Trophoblast cell (in vitro differentiated cells and primary cell): Measurements from ENCODE around the gene HIGD2B.

Experiments used
- DNase-seq, 2 donors: peaks; one replicate each; pipeline ENCODE4 v3.0.0-alpha.2; 2016
- H2AFZ ChIP-seq: 2 replicates; pipeline ENCODE4 v1.6.1; 2013; ENCODE audit warnings: low read length, moderate library complexity, mild to moderate bottlenecking; ENCODE audit not compliant: insufficient read depth, poor library complexity
- H2AK5ac ChIP-seq: 2 replicates; pipeline ENCODE4 v1.6.1; 2013; ENCODE audit warnings: mild to moderate bottlenecking, low read length
- H2BK120ac ChIP-seq: 2 replicates; pipeline ENCODE4 v1.6.1; 2013; ENCODE audit warnings: low read length, mild to moderate bottlenecking, moderate library complexity; ENCODE audit not compliant: insufficient read depth, poor library complexity
- H2BK12ac ChIP-seq: 2 replicates; pipeline ENCODE4 v1.6.1; 2013; ENCODE audit warnings: mild to moderate bottlenecking, low read length, moderate library complexity
- H2BK5ac ChIP-seq: 2 replicates; pipeline ENCODE4 v1.6.1; 2013; ENCODE audit warnings: low read length, low read depth, moderate library complexity, mild to moderate bottlenecking; ENCODE audit not compliant: poor library complexity
- H3K14ac ChIP-seq: 2 replicates; pipeline ENCODE4 v1.6.1; 2013; ENCODE audit warnings: mild to moderate bottlenecking, low read length
- H3K18ac ChIP-seq: 2 replicates; pipeline ENCODE4 v1.6.1; 2013; ENCODE audit warnings: mild to moderate bottlenecking, low read length
- H3K23ac ChIP-seq: 2 replicates; pipeline ENCODE4 v1.6.1; 2013; ENCODE audit warnings: low read length
- H3K27ac ChIP-seq: 2 replicates; pipeline ENCODE4 v1.5.1; 2013; ENCODE audit warnings: low read depth, mild to moderate bottlenecking, inconsistent platforms, low read length, moderate library complexity
- H3K27me3 ChIP-seq: 2 replicates; pipeline ENCODE4 v1.6.1; 2013; ENCODE audit warnings: inconsistent platforms, mild to moderate bottlenecking, low read length, moderate library complexity; ENCODE audit not compliant: insufficient read depth
- H3K36me3 ChIP-seq, 2 experiments: 1 replicate in 1 of 2; 2 replicates in 1 of 2; pipeline ENCODE4 v1.6.1; 2013; ENCODE audit warnings: low read length in 2 of 2, mild to moderate bottlenecking in 2 of 2, moderate library complexity in 1 of 2; ENCODE audit not compliant: insufficient read depth in 2 of 2, control insufficient read depth in 1 of 2
- H3K4ac ChIP-seq: 2 replicates; pipeline ENCODE4 v1.6.1; 2013; ENCODE audit warnings: low read depth, mild to moderate bottlenecking, low read length, moderate library complexity
- H3K4me1 ChIP-seq, 2 experiments: 1 replicate in 1 of 2; 2 replicates in 1 of 2; pipeline ENCODE4 v1.6.1; 2013; ENCODE audit warnings: low read length in 2 of 2, mild to moderate bottlenecking in 2 of 2, moderate library complexity in 1 of 2; ENCODE audit not compliant: insufficient read depth in 2 of 2, control insufficient read depth in 1 of 2
- H3K4me2 ChIP-seq: 2 replicates; pipeline ENCODE4 v1.6.1; 2013; ENCODE audit warnings: inconsistent platforms, mild to moderate bottlenecking, low read length, moderate library complexity
- H3K4me3 ChIP-seq: 2 replicates; pipeline ENCODE4 v1.5.1; 2013; ENCODE audit warnings: mild to moderate bottlenecking, low read depth, low read length, inconsistent platforms
- H3K79me1 ChIP-seq: one replicate; pipeline ENCODE4 v1.6.1; 2013; ENCODE audit warnings: low read length
- H3K79me2 ChIP-seq: 2 replicates; pipeline ENCODE4 v1.6.1; 2013; ENCODE audit warnings: low read length, mild to moderate bottlenecking; ENCODE audit not compliant: control insufficient read depth, insufficient read depth, poor library complexity
- H3K9ac ChIP-seq: 2 replicates; pipeline ENCODE4 v1.6.1; 2013; ENCODE audit warnings: mild to moderate bottlenecking, low read length
- H3K9me3 ChIP-seq: 2 replicates; pipeline ENCODE4 v1.6.1; 2013; ENCODE audit warnings: low read depth, mild to moderate bottlenecking, control low read depth, inconsistent platforms, low read length; ENCODE audit not compliant: insufficient read depth
- H4K12ac ChIP-seq: 2 replicates; pipeline ENCODE4 v1.6.1; 2013; ENCODE audit warnings: low read depth, mild to moderate bottlenecking, low read length, moderate library complexity
- H4K8ac ChIP-seq: 2 replicates; pipeline ENCODE4 v1.6.1; 2013; ENCODE audit warnings: low read depth, mild to moderate bottlenecking, low read length, moderate library complexity
- H4K91ac ChIP-seq: one replicate; pipeline ENCODE4 v1.6.1; 2013; ENCODE audit warnings: low read depth, mild to moderate bottlenecking, low read length, moderate library complexity
- WGBS: extraction: QIAGEN DNeasy Blood & Tissue Kit; methylation state at CpG from one replicate; pipeline ENCODE4 v1.1.7; 2013; ENCODE audit warnings: missing lambda C conversion rate; ENCODE audit not compliant: insufficient read length, insufficient coverage; ENCODE audit errors: extremely low coverage; 5-methylcytosine and 5-hydroxymethylcytosine counted together

The HIGD2B gene

DNA sequence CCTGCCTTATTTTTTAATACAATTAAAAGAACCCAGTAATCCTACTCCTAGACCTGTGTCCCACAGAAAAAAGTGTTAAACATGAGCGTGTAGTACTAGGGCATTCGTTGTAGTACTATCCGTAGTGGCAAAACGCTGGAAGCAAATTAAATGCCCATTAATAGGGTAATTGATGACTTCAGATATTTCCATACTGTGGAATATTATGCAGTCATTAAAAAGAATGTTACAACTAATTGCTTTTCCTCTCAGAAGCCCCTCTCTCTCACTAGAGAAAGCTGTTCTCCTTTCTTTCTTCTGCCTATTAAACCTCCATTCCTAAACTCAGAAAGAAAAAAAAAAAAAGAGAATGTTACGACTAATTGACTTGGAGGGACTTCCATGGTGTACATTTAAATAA, 2.7 kb upstream of the HIGD2B start:
- Histone ChIP-seq H2BK120ac (no peak overlapping the region), H2AK5ac (no peak overlapping the region), H3K79me1 (peaks cover 9% of the 10 kb centered on the region), H2AFZ (no peak overlapping the region), H3K18ac (no peak overlapping the region), H3K4me2 (no peak overlapping the region), H3K9ac (no peak overlapping the region), H3K14ac (no peak overlapping the region), H2BK12ac (no peak overlapping the region), H3K79me2 (no peaks in the 10 kb centered on the region), H3K4ac (no peak overlapping the region), H2BK5ac (no peak overlapping the region), H3K36me3 (no peaks in the 10 kb centered on the region), H3K4me3 (no peak overlapping the region), H3K27ac (no peak overlapping the region), H4K12ac (no peak overlapping the region), H3K23ac (no peak overlapping the region), H3K27me3 (no peaks in the 10 kb centered on the region), H4K91ac (no peak overlapping the region), H3K4me1 (peaks cover 2 to 3% of the 10 kb centered on the region in 2 experiments), H4K8ac (no peak overlapping the region), H3K9me3 (no peaks in the 10 kb centered on the region)
- WGBS = no CpG with 5 or more reads among the region's 5 CpGs
- DNase-seq = no peak

DNA sequence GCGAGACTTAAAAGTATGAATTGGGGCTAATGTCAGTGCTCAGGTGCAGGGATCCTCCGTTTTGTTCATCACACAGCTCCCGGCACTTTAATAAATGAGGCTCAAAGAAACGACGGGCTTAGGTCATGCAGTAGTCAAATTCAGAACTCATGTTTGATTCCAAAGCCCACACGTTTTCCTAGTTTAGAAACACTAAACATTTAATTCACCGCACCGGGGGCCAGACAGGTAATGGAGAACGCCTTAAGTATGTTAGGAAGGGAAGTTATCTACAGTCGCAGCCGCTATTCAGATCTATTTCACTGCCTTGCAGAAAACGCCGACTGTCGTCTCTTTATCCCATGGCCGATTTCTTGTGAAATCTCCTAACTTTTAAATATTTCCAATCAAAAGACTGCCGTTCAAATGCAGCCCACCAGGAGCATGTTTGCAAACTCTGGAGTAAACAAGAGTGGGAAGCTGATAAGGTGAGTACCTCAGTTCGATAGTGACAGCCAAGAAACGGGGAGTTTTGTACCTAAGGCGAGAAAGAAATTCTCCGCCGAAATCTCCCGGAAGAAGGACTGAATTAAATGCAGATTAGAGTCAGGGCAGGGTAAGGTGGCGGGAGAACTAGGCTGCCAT, 569 bp downstream of the HIGD2B start:
- H3K36me3 ChIP-seq = no peaks in the 10 kb centered on the region
- H3K4me1 ChIP-seq = peaks cover 2 to 3% of the 10 kb centered on the region in 2 experiments
- no peak overlapping the region for H2BK12ac ChIP-seq
- peak overlapping the region; percentile 84 for H3K27ac ChIP-seq
- H3K23ac ChIP-seq = no peak overlapping the region
- H3K79me1 ChIP-seq = peaks cover 9% of the 10 kb centered on the region
- H3K79me2 ChIP-seq = no peaks in the 10 kb centered on the region
- H2AK5ac ChIP-seq = no peak overlapping the region
- H2BK5ac ChIP-seq = no peak overlapping the region
- peak overlapping the region; percentile 35 for H2BK120ac ChIP-seq
- peak overlapping the region; percentile 70 for H3K9ac ChIP-seq
- H2AFZ ChIP-seq = peak overlapping the region; percentile 80
- H4K12ac ChIP-seq = peak overlapping the region; percentile 83
- H3K14ac ChIP-seq = peak overlapping the region; percentile 43
- H4K8ac ChIP-seq = peak overlapping the region; percentile 93
- DNase-seq = peak in 1 of 2 donors; percentile 6
- H3K4me2 ChIP-seq = peak overlapping the region; percentile 95
- no peaks in the 10 kb centered on the region for H3K27me3 ChIP-seq
- H3K4ac ChIP-seq = peak overlapping the region; percentile 60
- peak overlapping the region; percentile 76 for H3K4me3 ChIP-seq
- peak overlapping the region; percentile 60 for H4K91ac ChIP-seq
- H3K9me3 ChIP-seq = no peaks in the 10 kb centered on the region
- WGBS = no CpG with 5 or more reads among the region's 23 CpGs
- peak overlapping the region; percentile 36 for H3K18ac ChIP-seq

DNA sequence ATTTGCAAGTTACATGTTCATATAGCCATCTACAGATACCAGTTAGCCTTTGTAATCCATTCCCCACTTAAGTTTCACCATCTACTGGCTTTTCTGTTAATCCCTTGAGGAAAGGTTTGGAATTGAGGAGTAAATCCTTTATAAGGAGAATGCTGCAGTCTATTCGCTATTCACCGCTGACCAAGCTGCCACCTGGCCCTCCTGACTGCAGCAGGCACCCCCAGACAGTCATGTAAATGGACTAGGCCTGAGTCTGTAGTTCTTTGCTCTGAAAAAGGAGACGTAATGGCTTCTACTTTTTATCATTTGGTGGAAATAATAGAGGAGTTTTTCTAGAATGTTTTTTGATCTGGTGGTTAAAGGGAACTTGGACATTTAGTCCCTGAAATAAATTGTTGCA, 3.2 kb downstream of the HIGD2B start:
- peaks cover 2 to 3% of the 10 kb centered on the region in 2 experiments for H3K4me1 ChIP-seq
- H3K9me3 ChIP-seq = no peaks in the 10 kb centered on the region
- no peak overlapping the region for H2BK120ac ChIP-seq
- no peak for DNase-seq
- no peaks in the 10 kb centered on the region for H3K27me3 ChIP-seq
- H3K18ac ChIP-seq = no peak overlapping the region
- peaks cover 9% of the 10 kb centered on the region for H3K79me1 ChIP-seq
- H3K14ac ChIP-seq = no peak overlapping the region
- H4K8ac ChIP-seq = no peak overlapping the region
- no CpG with 5 or more reads among the region's 3 CpGs for WGBS
- no peak overlapping the region for H3K9ac ChIP-seq
- no peak overlapping the region for H3K23ac ChIP-seq
- H3K4me2 ChIP-seq = no peak overlapping the region
- H3K4ac ChIP-seq = no peak overlapping the region
- no peak overlapping the region for H2BK5ac ChIP-seq
- H2AK5ac ChIP-seq = no peak overlapping the region
- H3K36me3 ChIP-seq = no peaks in the 10 kb centered on the region
- no peak overlapping the region for H4K12ac ChIP-seq
- no peak overlapping the region for H2BK12ac ChIP-seq
- H3K4me3 ChIP-seq = no peak overlapping the region
- H3K27ac ChIP-seq = no peak overlapping the region
- H3K79me2 ChIP-seq = no peaks in the 10 kb centered on the region
- no peak overlapping the region for H4K91ac ChIP-seq
- no peak overlapping the region for H2AFZ ChIP-seq

DNA sequence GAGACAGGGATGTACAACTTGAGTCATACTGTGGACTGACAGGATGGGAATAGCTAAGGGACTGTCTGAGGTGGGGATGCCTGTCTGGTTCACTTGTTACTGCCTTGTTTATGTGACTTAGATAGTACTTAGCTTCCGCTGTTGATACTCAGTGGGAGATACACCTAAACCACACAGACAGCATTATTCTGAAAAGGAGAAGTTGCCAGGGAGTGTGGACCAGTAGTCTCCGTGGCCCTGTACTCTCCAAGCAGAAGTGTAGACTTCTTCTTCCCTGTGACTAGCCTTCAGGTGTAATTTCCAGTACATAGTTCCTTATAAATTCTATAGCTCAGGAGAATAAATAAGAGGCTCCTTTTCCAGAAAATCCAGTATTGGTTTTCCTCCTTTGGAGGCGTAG, 5.1 kb downstream of the HIGD2B start:
- H3K18ac ChIP-seq = no peak overlapping the region
- no peak overlapping the region for H2BK5ac ChIP-seq
- H2AK5ac ChIP-seq = no peak overlapping the region
- no peak overlapping the region for H3K4me2 ChIP-seq
- no peak overlapping the region for H3K4me3 ChIP-seq
- H2AFZ ChIP-seq = no peak overlapping the region
- H3K14ac ChIP-seq = no peak overlapping the region
- H3K9ac ChIP-seq = no peak overlapping the region
- no peaks in the 10 kb centered on the region for H3K79me2 ChIP-seq
- no peak overlapping the region for H4K12ac ChIP-seq
- no peak overlapping the region for H4K8ac ChIP-seq
- H3K4me1 ChIP-seq = peaks cover 2 to 3% of the 10 kb centered on the region in 2 experiments
- WGBS = no CpG with 5 or more reads among the region's 3 CpGs
- no peak overlapping the region for H3K27ac ChIP-seq
- no peak overlapping the region for H2BK12ac ChIP-seq
- DNase-seq = no peak
- H3K27me3 ChIP-seq = no peaks in the 10 kb centered on the region
- no peaks in the 10 kb centered on the region for H3K36me3 ChIP-seq
- H2BK120ac ChIP-seq = no peak overlapping the region
- H3K23ac ChIP-seq = no peak overlapping the region
- no peak overlapping the region for H4K91ac ChIP-seq
- H3K9me3 ChIP-seq = no peaks in the 10 kb centered on the region
- no peak overlapping the region for H3K4ac ChIP-seq
- peaks cover 4% of the 10 kb centered on the region for H3K79me1 ChIP-seq
